ENCODE results near the gene THSD4. TPM values are rescaled to one million over a fixed set of nuclear protein-coding genes. Genes with fewer than 3 reads are reported as not detected.

The THSD4 gene
- total RNA-seq, 2 experiments from 2014 or later, result not detected

DNA sequence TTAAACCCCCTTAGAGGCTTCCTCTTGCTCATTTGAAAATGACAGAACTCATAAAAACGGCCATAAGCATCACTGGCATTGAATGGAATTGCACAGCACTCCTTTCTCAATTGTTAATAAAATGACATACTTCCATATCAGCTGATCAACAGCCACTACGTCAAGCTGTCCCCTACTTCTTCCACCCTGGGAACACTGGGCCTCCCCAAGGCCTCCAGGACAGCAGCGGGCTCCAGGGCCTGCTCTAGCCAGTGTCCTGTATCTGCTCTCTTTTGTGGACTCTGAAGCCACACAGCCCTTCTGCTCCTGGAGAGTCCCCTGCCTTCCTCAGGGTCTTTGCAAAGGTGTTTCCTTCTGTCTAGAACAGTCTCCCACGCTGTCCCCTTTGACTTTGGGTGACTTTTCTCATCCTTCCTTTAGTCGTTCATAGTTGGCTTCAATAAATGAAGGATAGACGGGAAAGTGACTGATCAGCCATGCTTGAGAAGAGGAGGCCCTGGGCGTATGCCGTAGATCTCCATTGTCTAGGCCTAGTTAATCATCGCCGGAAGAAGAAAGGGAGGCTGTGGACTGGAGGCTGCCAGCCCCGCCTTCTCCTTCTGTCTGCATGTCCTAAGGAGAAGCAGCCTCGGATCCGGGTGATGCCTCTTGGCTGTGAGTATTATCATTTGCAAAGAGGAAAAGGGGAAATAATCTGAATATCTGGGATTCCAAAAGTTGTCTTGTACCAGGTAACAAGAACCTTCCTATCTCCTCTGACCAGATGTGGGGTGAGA is 4.7 kb upstream of the THSD4 start:
- intact Hi-C loops (cut with micrococcal nuclease), result loop anchor here (5.0 kb wide), 1 partner anchor 332 kb away; no protein-coding TSS in a partner anchor
- ChIA-PET CTCF (no interaction called here), POLR2A (no interaction called here)
- Mint-ChIP-seq H3K9me3 (no peaks in the 10 kb centered on the region), H3K4me3 (no peak overlapping the region), H3K27ac (no peak overlapping the region), H3K4me1 (ENCODE audit: low read depth) (peaks cover 3% of the 10 kb centered on the region), H3K36me3 (ENCODE audit: low read depth) (no peaks in the 10 kb centered on the region), H3K27me3 (peaks cover 20% of the 10 kb centered on the region)
- no peak for ATAC-seq
- no peak for TF ChIP-seq CTCF (IDR thresholded peaks at IDR 0.05)
- no peak for DNase-seq

DNA sequence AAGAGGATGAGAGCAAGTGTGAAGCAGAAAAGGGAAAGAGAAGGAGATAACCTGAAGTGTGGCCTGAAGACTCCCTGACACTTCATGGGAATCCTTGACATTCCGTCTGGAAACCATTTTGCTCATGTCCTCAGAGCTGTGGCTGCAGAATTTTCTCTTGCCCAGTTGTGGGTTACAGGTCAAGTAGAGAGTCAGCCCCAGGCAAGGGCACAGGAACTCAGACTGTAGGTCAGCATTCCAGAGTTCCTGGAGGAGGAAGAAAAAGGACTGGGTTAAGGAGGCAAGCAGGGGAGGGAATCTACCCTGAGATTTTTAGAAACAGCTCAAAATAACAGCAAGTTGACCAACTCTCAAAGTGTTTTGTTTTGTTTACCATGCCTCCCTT is 4.1 kb upstream of the THSD4 start:
- CTCF ChIA-PET, result no interaction called here
- H3K4me3 Mint-ChIP-seq, result no peak overlapping the region
- ATAC-seq, result no peak
- POLR2A ChIA-PET, result no interaction called here
- H3K27ac Mint-ChIP-seq, result no peak overlapping the region
- DNase-seq, result no peak
- peaks cover 22% of the 10 kb centered on the region for H3K27me3 Mint-ChIP-seq
- no peaks in the 10 kb centered on the region for H3K36me3 Mint-ChIP-seq (ENCODE audit: low read depth)
- TF ChIP-seq CTCF (IDR thresholded peaks at IDR 0.05), result no peak
- intact Hi-C loops (cut with micrococcal nuclease), result loop anchor here (5.0 kb wide), 1 partner anchor 331 kb away; no protein-coding TSS in a partner anchor
- H3K9me3 Mint-ChIP-seq, result no peaks in the 10 kb centered on the region
- peaks cover 5% of the 10 kb centered on the region for H3K4me1 Mint-ChIP-seq (ENCODE audit: low read depth)

DNA sequence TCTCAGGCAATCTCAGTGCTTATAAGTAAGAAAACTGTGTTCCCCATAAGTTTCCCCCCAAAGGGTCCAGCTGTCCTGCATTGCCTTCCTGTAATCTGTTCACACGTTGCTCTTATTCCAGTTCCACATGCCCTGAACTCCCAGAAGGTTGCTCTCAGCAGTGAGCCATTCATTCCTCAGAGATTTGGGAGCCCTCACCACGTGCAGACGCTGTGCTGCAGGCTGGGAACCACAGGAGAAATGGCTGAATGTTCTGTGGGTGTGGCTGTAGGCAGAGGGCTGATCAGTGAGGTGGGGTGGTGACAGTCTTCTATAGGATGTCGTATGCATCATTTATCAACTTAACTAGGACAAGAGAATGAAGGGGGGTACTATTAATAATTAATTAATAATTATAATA is 3.3 kb upstream of the THSD4 start:
- no peak overlapping the region for H3K4me3 Mint-ChIP-seq
- no peaks in the 10 kb centered on the region for H3K36me3 Mint-ChIP-seq (ENCODE audit: low read depth)
- H3K9me3 Mint-ChIP-seq, result no peaks in the 10 kb centered on the region
- ChIA-PET CTCF (no interaction called here), POLR2A (no interaction called here)
- DNase-seq (no peak), ATAC-seq (no peak)
- no peak overlapping the region for H3K27ac Mint-ChIP-seq
- H3K4me1 Mint-ChIP-seq (ENCODE audit: low read depth), result peaks cover 8% of the 10 kb centered on the region
- no peak for TF ChIP-seq CTCF (IDR thresholded peaks at IDR 0.05)
- H3K27me3 Mint-ChIP-seq, result peaks cover 30% of the 10 kb centered on the region
- intact Hi-C loops (cut with micrococcal nuclease), result loop anchor here (5.0 kb wide), 1 partner anchor 330 kb away; no protein-coding TSS in a partner anchor

- intact Hi-C loops (cut with micrococcal nuclease), result loop anchor here (5.0 kb wide), 1 partner anchor 330 kb away; no protein-coding TSS in a partner anchor
- no peak for TF ChIP-seq CTCF (IDR thresholded peaks at IDR 0.05)
- peaks cover 6% of the 10 kb centered on the region for H3K4me1 Mint-ChIP-seq (ENCODE audit: low read depth)
- no peak overlapping the region for H3K27ac Mint-ChIP-seq
- no peak overlapping the region for H3K4me3 Mint-ChIP-seq
- peaks cover 35% of the 10 kb centered on the region for H3K27me3 Mint-ChIP-seq
- no peaks in the 10 kb centered on the region for H3K9me3 Mint-ChIP-seq
- CTCF ChIA-PET, result no interaction called here
- H3K36me3 Mint-ChIP-seq (ENCODE audit: low read depth), result no peaks in the 10 kb centered on the region
- POLR2A ChIA-PET, result no interaction called here
- DNase-seq (no peak), ATAC-seq (no peak)
Measured at GRCh38 chr15:71112429-71112828, 2.8 kb upstream of the THSD4 start.

GRCh38 chr15:71114066-71114680 is 1.1 kb upstream of the THSD4 start:
- CTCF ChIA-PET, result interaction anchor here (1.4 kb wide), 1 partner anchor 330 kb away, joined by 4 read pairs; no protein-coding TSS in a partner anchor
- Mint-ChIP-seq H3K27ac (no peak overlapping the region), H3K36me3 (ENCODE audit: low read depth) (no peaks in the 10 kb centered on the region), H3K27me3 (peaks cover 49% of the 10 kb centered on the region), H3K4me3 (no peak overlapping the region), H3K4me1 (ENCODE audit: low read depth) (peaks cover 6% of the 10 kb centered on the region), H3K9me3 (no peaks in the 10 kb centered on the region)
- intact Hi-C loops (cut with micrococcal nuclease), result loop anchor here (5.0 kb wide), 1 partner anchor 328 kb away; no protein-coding TSS in a partner anchor
- no peak for DNase-seq
- POLR2A ChIA-PET, result interaction anchor here (0.7 kb wide), 1 partner anchor 36 kb away, joined by 3 read pairs; no protein-coding TSS in a partner anchor
- TF ChIP-seq CTCF (IDR thresholded peaks at IDR 0.05), result no peak
- ATAC-seq, result no peak

All from activated CD8-positive, alpha-beta T cell treated with anti-CD3 and anti-CD28 coated beads for 36 hours (primary cell).